Right atrium auricular region (tissue), 2 donors: ENCODE data around the gene CPNE8. TPM values are rescaled to one million over a fixed set of nuclear protein-coding genes. Genes with fewer than 3 reads are reported as not detected.
A peak's percentile ranks its signal among the peaks of the same experiment; 100 is the strongest.

Experiments
- DNase-seq: peaks from one replicate; pipeline ENCODE4 v3.0.0-alpha.2; 2019; ENCODE audit warnings: low spot score
- H3K27ac ChIP-seq, 2 donors: fragments of 200-600 bp; sonication (generic); 1 replicate in 1 of 2; 2 replicates in 1 of 2; pipeline ENCODE4 v1.5.1; 2016 to 2019
- H3K27me3 ChIP-seq, 2 donors: fragments of 200-600 bp; sonication (generic); one replicate each; pipeline versions ENCODE4 v1.5.1 to v1.6.0; 2017 to 2019
- H3K36me3 ChIP-seq: fragments of 200-600 bp; sonication (generic); one replicate; pipeline ENCODE4 v1.5.1; 2016
- H3K4me1 ChIP-seq, 2 donors: fragments of 200-600 bp; sonication (generic); one replicate each; pipeline versions ENCODE4 v1.5.1 to v1.6.0; 2017 to 2019
- H3K4me3 ChIP-seq, 2 donors: fragments of 200-600 bp; sonication (generic); 1 replicate in 1 of 2; 2 replicates in 1 of 2; pipeline ENCODE4 v1.5.1; 2017 to 2019; ENCODE audit warnings: mild to moderate bottlenecking in 1 of 2, moderate library complexity in 1 of 2
- H3K9me3 ChIP-seq, 2 donors: fragments of 200-600 bp; sonication (generic); one replicate each; pipeline ENCODE4 v1.5.1; 2019
- CTCF ChIP-seq, 2 donors: fragments of 200-600 bp; sonication (generic); IDR thresholded peaks; one replicate each; pipeline ENCODE4 v1.5.1; 2019; ENCODE audit warnings: antibody characterized with exemption in 2 of 2
- total RNA-seq, 2 donors: library from RNA; depleted of rRNA; stranded (reverse); fragments of >200 nt; gene quantifications; one replicate each; pipeline ENCODE4 v1.1.0, GENCODE V29; 2016

Gene CPNE8
- total RNA-seq, 2 donors from 2014 or later, result 33.1 to 36.2 TPM

- DNase-seq, result no peak
These were observed 26.9 kb upstream of the CPNE8 start for GRCh38 chr12:38932320-38932719.

GRCh38 chr12:38931461-38931860 is 26.1 kb upstream of the CPNE8 start:
- Histone ChIP-seq H3K36me3 (no peaks in the 10 kb centered on the region), H3K27me3 (no peaks in the 10 kb centered on the region), H3K9me3 (no peaks in the 10 kb centered on the region), H3K27ac (no peak overlapping the region), H3K4me1 (no peaks in the 10 kb centered on the region), H3K4me3 (no peak overlapping the region)
- no peak for DNase-seq
- no peak for TF ChIP-seq CTCF (IDR thresholded peaks at IDR 0.05)

More at GRCh38 chr12:38932320-38932719, 26.9 kb upstream of the CPNE8 start:
- H3K27me3 ChIP-seq, result no peaks in the 10 kb centered on the region
- H3K4me1 ChIP-seq, result no peaks in the 10 kb centered on the region
- no peak for TF ChIP-seq CTCF (IDR thresholded peaks at IDR 0.05)
- no peak overlapping the region for H3K4me3 ChIP-seq
- H3K9me3 ChIP-seq, result no peaks in the 10 kb centered on the region
- H3K27ac ChIP-seq, result no peak overlapping the region
- no peaks in the 10 kb centered on the region for H3K36me3 ChIP-seq

- no peak for DNase-seq
- Histone ChIP-seq H3K36me3 (no peaks in the 10 kb centered on the region), H3K27ac (no peak overlapping the region), H3K4me1 (no peaks in the 10 kb centered on the region), H3K27me3 (no peaks in the 10 kb centered on the region), H3K9me3 (no peaks in the 10 kb centered on the region), H3K4me3 (no peak overlapping the region)
- TF ChIP-seq CTCF (IDR thresholded peaks at IDR 0.05), result no peak
These were observed 25.6 kb upstream of the CPNE8 start for GRCh38 chr12:38930990-38931389.

GRCh38 chr12:38926501-38926900 is 21.1 kb upstream of the CPNE8 start:
- TF ChIP-seq CTCF (IDR thresholded peaks at IDR 0.05), result no peak
- Histone ChIP-seq H3K27ac (no peak overlapping the region), H3K4me3 (no peak overlapping the region), H3K9me3 (no peaks in the 10 kb centered on the region), H3K4me1 (no peaks in the 10 kb centered on the region), H3K27me3 (no peaks in the 10 kb centered on the region), H3K36me3 (no peaks in the 10 kb centered on the region)
- DNase-seq, result no peak

GRCh38 chr12:38921025-38921677 is 15.8 kb upstream of the CPNE8 start:
- Histone ChIP-seq H3K36me3 (no peaks in the 10 kb centered on the region), H3K9me3 (no peaks in the 10 kb centered on the region), H3K4me3 (no peak overlapping the region), H3K27ac (no peak overlapping the region), H3K27me3 (no peaks in the 10 kb centered on the region), H3K4me1 (no peaks in the 10 kb centered on the region)
- DNase-seq, result no peak
- TF ChIP-seq CTCF (IDR thresholded peaks at IDR 0.05), result peak; percentile 32 to 62

GRCh38 chr12:38919191-38919590 is 13.8 kb upstream of the CPNE8 start:
- H3K4me1 ChIP-seq, result no peaks in the 10 kb centered on the region
- DNase-seq, result no peak
- H3K9me3 ChIP-seq, result no peaks in the 10 kb centered on the region
- H3K27me3 ChIP-seq, result no peaks in the 10 kb centered on the region
- H3K27ac ChIP-seq, result no peak overlapping the region
- H3K36me3 ChIP-seq, result no peaks in the 10 kb centered on the region
- TF ChIP-seq CTCF (IDR thresholded peaks at IDR 0.05), result no peak
- no peak overlapping the region for H3K4me3 ChIP-seq
